ENCODE results near the gene CMSS1.
"Not testable (repeated sequence)": the region's sequence is repeated elsewhere in the genome, so short reads cannot be mapped to it uniquely, and the experiment has no call there.

Gene CMSS1

GRCh38 chr3:100209169-100209568 is 391.5 kb downstream of the CMSS1 start:
- no peak for DNase-seq

- DNase-seq = no peak
These were observed 392.5 kb downstream of the CMSS1 start for GRCh38 chr3:100209948-100210771.

- no peak for DNase-seq
These were observed 393.1 kb downstream of the CMSS1 start for GRCh38 chr3:100210772-100211135.

DNA sequence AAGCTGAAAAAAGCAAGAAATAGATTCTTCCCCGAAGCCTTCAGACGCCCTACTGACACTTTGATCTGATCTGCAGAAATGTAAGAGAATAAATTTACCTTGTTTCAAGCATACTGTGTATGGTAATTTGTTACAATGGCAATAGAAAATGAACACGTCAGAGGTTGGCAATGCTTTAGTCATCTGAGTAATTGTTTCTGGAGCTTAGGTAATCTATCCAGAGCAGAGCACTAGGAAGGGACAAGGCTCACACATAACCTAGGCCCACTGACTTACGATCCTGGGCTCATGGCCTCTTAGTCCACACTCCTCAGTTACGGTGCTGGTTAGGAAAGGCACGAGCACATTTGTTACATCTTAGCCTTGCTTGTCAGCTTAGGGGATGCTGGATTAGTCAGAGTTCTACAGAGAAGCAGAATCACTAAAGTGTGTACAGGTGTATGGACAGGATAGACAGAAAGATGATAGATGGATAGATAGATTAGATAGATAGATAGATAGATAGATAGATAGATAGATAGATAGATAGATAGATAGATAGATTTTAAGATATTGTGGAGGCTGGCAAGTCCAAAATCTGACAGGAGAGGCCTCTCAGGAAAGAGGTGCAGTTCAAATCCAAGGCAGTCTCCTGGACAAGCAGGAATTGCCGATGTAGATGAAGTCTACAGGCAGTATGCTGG is 396.4 kb downstream of the CMSS1 start:
- no peak for DNase-seq

DNA sequence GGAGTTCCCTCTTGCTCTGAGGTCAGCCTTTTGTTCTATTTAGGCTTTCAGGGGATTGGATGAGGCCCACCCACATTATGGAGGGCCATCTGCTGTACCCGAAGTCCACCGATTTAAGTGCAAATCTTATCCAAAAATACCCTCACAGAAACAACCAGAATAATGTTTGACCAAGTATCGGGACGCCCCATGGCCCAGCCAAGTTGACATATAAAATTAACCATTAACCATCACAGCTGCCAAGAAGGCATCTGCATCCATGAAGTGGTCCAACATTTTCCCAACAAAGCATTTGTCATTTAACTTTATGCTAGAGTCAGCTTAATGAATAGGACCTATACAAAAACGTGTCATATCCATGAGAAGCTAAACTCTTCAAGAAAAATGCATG is 396.9 kb downstream of the CMSS1 start:
- no peak for DNase-seq

DNA sequence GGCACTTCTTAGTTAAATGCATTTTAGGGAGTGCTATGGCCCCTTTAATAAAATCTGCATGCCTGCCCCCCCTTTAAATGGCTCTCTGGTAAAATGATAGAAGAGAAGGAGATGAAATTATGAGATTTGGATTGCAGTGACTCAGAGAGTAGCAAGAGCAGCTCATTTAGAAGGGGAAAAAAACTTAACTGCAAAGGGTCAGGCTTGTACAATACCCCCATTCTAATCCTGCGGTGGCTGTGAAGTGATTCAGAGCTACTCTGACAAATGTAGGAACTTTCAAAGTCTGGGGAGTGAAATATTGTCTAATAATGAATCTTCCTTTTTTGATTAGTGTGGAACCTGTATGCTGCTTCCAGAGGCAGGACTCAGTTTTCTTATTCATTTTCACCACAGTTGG is 399.1 kb downstream of the CMSS1 start:
- no peak for DNase-seq

DNA sequence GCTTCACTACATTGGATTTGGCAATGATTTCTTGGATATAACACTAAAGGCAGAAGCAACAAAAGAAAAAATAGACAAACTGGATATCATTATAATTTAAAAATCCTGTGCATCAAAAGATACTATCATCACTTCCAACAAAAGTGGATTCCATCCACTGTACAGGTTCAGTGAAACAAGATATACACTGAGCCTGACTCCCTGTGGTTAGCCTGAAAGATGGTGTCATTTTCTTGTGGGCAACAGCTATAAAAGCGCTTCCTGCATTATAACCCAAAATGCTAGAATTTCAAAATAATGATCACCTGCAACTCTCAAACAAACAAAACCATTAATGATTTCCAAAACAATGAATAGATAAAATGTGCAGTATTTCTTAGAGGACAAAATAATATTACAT is 403.5 kb downstream of the CMSS1 start:
- DNase-seq = no peak

- no peak for DNase-seq
These were observed 407.5 kb downstream of the CMSS1 start for GRCh38 chr3:100225193-100225592.

GRCh38 chr3:100225883-100226282 is 408.2 kb downstream of the CMSS1 start:
- no peak for DNase-seq

- DNase-seq = peak; percentile 52
These were observed 409.2 kb downstream of the CMSS1 start for GRCh38 chr3:100226712-100227429.

DNA sequence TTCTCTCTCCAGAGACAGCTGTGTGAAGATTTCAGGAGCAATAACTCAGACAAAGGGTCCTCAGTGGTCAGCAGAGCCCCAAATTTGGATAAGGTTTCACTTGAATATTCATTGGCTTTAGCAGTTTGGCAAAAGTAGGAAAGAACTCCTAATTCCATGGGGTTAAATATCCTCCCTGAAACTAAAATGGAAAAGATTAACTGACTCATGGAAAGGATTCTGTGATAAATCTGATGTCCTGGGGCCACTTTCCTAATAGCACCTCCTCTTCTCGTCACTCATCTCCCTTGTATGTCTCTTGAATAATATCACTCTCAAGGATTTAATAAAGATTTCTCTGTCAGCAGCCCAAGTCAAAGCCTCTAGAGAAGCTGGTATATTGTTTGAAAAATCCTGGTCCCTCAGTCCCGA is 409.9 kb downstream of the CMSS1 start:
- no peak for DNase-seq

DNA sequence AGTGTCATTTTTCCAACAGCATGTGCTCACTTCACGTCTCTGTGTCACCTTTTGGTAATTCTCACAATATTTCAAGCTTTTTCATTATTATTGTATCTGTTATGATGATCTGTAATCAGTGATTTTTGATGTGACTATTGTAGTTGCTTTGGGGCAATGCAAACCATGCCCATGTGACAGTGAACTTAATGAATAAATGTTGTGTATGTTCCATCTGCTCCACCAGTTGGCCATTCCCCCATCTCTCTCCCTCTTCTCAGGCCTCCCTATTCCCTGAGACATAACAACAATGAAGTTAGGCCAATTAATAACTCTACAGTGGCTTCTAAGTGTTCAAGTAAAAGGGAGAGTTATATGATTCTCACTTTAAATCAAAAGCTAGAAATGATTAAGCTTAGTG is 410.6 kb downstream of the CMSS1 start:
- DNase-seq = no peak

- not testable (repeated sequence) for DNase-seq
These were observed 411.5 kb downstream of the CMSS1 start for GRCh38 chr3:100229188-100229587.

GRCh38 chr3:100230710-100231109 is 413.0 kb downstream of the CMSS1 start:
- peak; percentile 22 for DNase-seq

Measured in NCI-H226 (cell line).